Keratinocyte (primary cell): ENCODE data around the gene UPK1A. TPM values are rescaled to one million over a fixed set of nuclear protein-coding genes. Genes with fewer than 3 reads are reported as not detected.

ENCODE experiments used
- DNase-seq: peaks from one replicate; pipeline ENCODE4 v3.0.0-alpha.2; 2011; ENCODE audit warnings: low read depth, missing footprints, low spot score
- FAIRE-seq: peaks from 2 replicates; lab custom pipeline; 2011; peaks lifted over from hg19 to GRCh38; lab: Jason Lieb, UNC
- H2AFZ ChIP-seq: 2 replicates; pipeline ENCODE4 v1.6.0; 2012; ENCODE audit warnings: low read length, control low read depth, inconsistent platforms; ENCODE audit not compliant: control insufficient read depth
- H3K27ac ChIP-seq: 2 replicates; pipeline ENCODE4 v1.5.1; 2011; ENCODE audit warnings: low read length; ENCODE audit not compliant: control insufficient read depth, insufficient read depth
- H3K27me3 ChIP-seq: 3 replicates; pipeline ENCODE4 v1.6.0; 2011; ENCODE audit warnings: low read length; ENCODE audit not compliant: control insufficient read depth, insufficient read depth; ENCODE audit errors: extremely low read depth
- H3K36me3 ChIP-seq, 2 experiments: 2 replicates in 1 of 2; 3 replicates in 1 of 2; pipeline ENCODE4 v1.5.1; 2011; ENCODE audit warnings: low read length in 2 of 2, mild to moderate bottlenecking in 1 of 2; ENCODE audit not compliant: control insufficient read depth in 2 of 2, insufficient read depth in 2 of 2; ENCODE audit errors: extremely low read depth in 1 of 2
- H3K4me1 ChIP-seq: 3 replicates; pipeline ENCODE4 v1.5.1; 2011; ENCODE audit warnings: low read length; ENCODE audit not compliant: control insufficient read depth, insufficient read depth; ENCODE audit errors: extremely low read depth
- H3K4me2 ChIP-seq: 3 replicates; pipeline ENCODE4 v1.6.0; 2011; ENCODE audit warnings: low read depth, low read length; ENCODE audit not compliant: control insufficient read depth, insufficient read depth; ENCODE audit errors: extremely low read depth
- H3K4me3 ChIP-seq, 3 experiments: fragments of 200-600 bp in 1 of 3; sonication (generic) in 1 of 3; 2 replicates in 2 of 3; 3 replicates in 1 of 3; pipeline ENCODE4 v1.5.1; 2011 to 2016; ENCODE audit warnings: low read length in 3 of 3, mild to moderate bottlenecking in 3 of 3, control low read depth in 2 of 3, inconsistent platforms in 1 of 3, low read depth in 1 of 3, mixed read lengths in 1 of 3, mixed run types in 1 of 3, moderate library complexity in 1 of 3; ENCODE audit not compliant: control insufficient read depth in 2 of 3, insufficient read depth in 2 of 3; ENCODE audit errors: extremely low read depth in 1 of 3
- H3K79me2 ChIP-seq: 2 replicates; pipeline ENCODE4 v1.6.0; 2012; ENCODE audit warnings: low read length; ENCODE audit not compliant: control insufficient read depth, insufficient read depth
- H3K9ac ChIP-seq: 3 replicates; pipeline ENCODE4 v1.6.0; 2011; ENCODE audit warnings: low read length; ENCODE audit not compliant: control insufficient read depth, insufficient read depth; ENCODE audit errors: extremely low read depth
- H3K9me1 ChIP-seq: 3 replicates; pipeline ENCODE4 v1.6.0; 2011; ENCODE audit warnings: low read length; ENCODE audit not compliant: control insufficient read depth, insufficient read depth; ENCODE audit errors: extremely low read depth
- H3K9me3 ChIP-seq: 2 replicates; pipeline ENCODE4 v1.5.1; 2012; ENCODE audit warnings: low read depth, low read length; ENCODE audit not compliant: control insufficient read depth
- H4K20me1 ChIP-seq: 3 replicates; pipeline ENCODE4 v1.6.0; 2011; ENCODE audit warnings: low read length; ENCODE audit not compliant: control insufficient read depth, insufficient read depth; ENCODE audit errors: extremely low read depth
- CTCF ChIP-seq, 3 experiments: IDR thresholded peaks in 1 of 3; conservative IDR thresholded peaks in 1 of 3; optimal IDR thresholded peaks in 1 of 3; 2 replicates in 2 of 3; 3 replicates in 1 of 3; pipeline versions ENCODE3 to v1.5.1; 2011; ENCODE audit warnings: low read length in 3 of 3, mild to moderate bottlenecking in 3 of 3, moderate library complexity in 2 of 3, control low read depth in 1 of 3, inconsistent platforms in 1 of 3; ENCODE audit not compliant: insufficient read depth in 2 of 3; ENCODE audit errors: extremely low read depth in 1 of 3
- EZH2 ChIP-seq: IDR thresholded peaks from one replicate; pipeline ENCODE4 v1.6.1; 2012; ENCODE audit warnings: inconsistent platforms, mild to moderate bottlenecking, low read length, moderate library complexity
- dilution Hi-C: fragments of 300-500 bp; cut with MboI; formaldehyde crosslinking; loops from one replicate; pipeline ENCODE4 v1.7.0; 2020; ENCODE audit warnings: low sequenced_read_pairs; ENCODE audit not compliant: extremely low pct_ligation_motif_present
- polyA plus RNA-seq, 5 experiments: library from polyadenylated mRNA; depleted of rRNA in 3 of 5; stranded (reverse) in 3 of 5; stranded (forward) in 1 of 5; unstranded in 1 of 5; fragments of >200 nt; gene quantifications; 1 replicate in 1 of 5; 2 replicates in 3 of 5; 3 replicates in 1 of 5; pipeline versions ENCODE4 v1.2.1 to v1.2.3, GENCODE V29; 2011 to 2012; ENCODE audit warnings: missing spikeins in 2 of 5, low read depth in 1 of 5, low replicate concordance in 1 of 5

Gene UPK1A
- polyA plus RNA-seq, 1 donor (not counting 4 experiments of a cell fraction or from before 2014, with no cell fraction given): 0.09 TPM

GRCh38 chr19:35637165-35637564, 29.2 kb upstream of the UPK1A start:
- Histone ChIP-seq H3K4me3 (no peak overlapping the region), H3K36me3 (peaks cover 22 to 25% of the 10 kb centered on the region in 2 experiments), H3K79me2 (no peaks in the 10 kb centered on the region), H4K20me1 (no peaks in the 10 kb centered on the region), H2AFZ (no peak overlapping the region), H3K4me2 (no peak overlapping the region), H3K9ac (no peak overlapping the region), H3K4me1 (no peaks in the 10 kb centered on the region), H3K27ac (no peak overlapping the region), H3K27me3 (no peaks in the 10 kb centered on the region), H3K9me1 (no peaks in the 10 kb centered on the region), H3K9me3 (no peaks in the 10 kb centered on the region)
- no peak for FAIRE-seq
- dilution Hi-C loops: no loop called here
- TF ChIP-seq CTCF (optimal IDR thresholded peaks at IDR 0.05 in 1 of 3, IDR thresholded peaks at IDR 0.05 in 1 of 3, conservative IDR thresholded peaks at IDR 0.05 in 1 of 3; ENCODE audit: extremely low read depth in 1 of 3, insufficient read depth in 2 of 3, low read length in 3 of 3): no peak
- no peak for TF ChIP-seq EZH2
- no peak for DNase-seq

- TF ChIP-seq CTCF (optimal IDR thresholded peaks at IDR 0.05 in 1 of 3, IDR thresholded peaks at IDR 0.05 in 1 of 3, conservative IDR thresholded peaks at IDR 0.05 in 1 of 3; ENCODE audit: extremely low read depth in 1 of 3, insufficient read depth in 2 of 3, low read length in 3 of 3): no peak
- no peak for TF ChIP-seq EZH2
- Histone ChIP-seq H3K9ac (no peak overlapping the region), H3K79me2 (no peaks in the 10 kb centered on the region), H3K27me3 (no peaks in the 10 kb centered on the region), H3K9me1 (no peaks in the 10 kb centered on the region), H3K9me3 (no peaks in the 10 kb centered on the region), H2AFZ (no peak overlapping the region), H3K4me1 (peaks cover 8% of the 10 kb centered on the region), H3K4me2 (no peak overlapping the region), H3K4me3 (no peak overlapping the region), H3K36me3 (peaks cover 12 to 15% of the 10 kb centered on the region in 2 experiments), H3K27ac (no peak overlapping the region), H4K20me1 (no peaks in the 10 kb centered on the region)
- dilution Hi-C loops: no loop called here
- DNase-seq: no peak
- no peak for FAIRE-seq
Observed at GRCh38 chr19:35639321-35639639, 27.0 kb upstream of the UPK1A start.
